GM12878 (cell line): Measurements from ENCODE around the gene GLT1D1. TPM values are rescaled to one million over a fixed set of nuclear protein-coding genes. Genes with fewer than 3 reads are reported as not detected.
A peak's percentile ranks its signal among the peaks of the same experiment; 100 is the strongest.

Experiments
- ATAC-seq: fragments of 200-7000 bp; cut with Tn5 transposase; 3 replicates; pipeline ENCODE4 v1.9.1; 2020; ENCODE audit warnings: mild to moderate bottlenecking, moderate library complexity
- BruUV-seq: library from RNA; stranded (reverse); fragments of 400-500 nt; replicated peaks from 2 replicates; lab custom pipeline; 2021; lab: Mats Ljungman, UMichigan
- CTCF ChIA-PET: fragments of 300-600 bp; sonication (Branson Sonifier 250); formaldehyde crosslinking; extraction: SDS; loops from one replicate; lab custom pipeline; 2021; ENCODE audit warnings: inconsistent platforms; lab: Yijun Ruan, JAX
- POLR2A ChIA-PET: fragments of 350-600 bp; formaldehyde crosslinking; extraction: SDS; loops from one replicate; lab custom pipeline; 2021; ENCODE audit warnings: inconsistent platforms; lab: Charles Lee
- RAD21 ChIA-PET: fragments of 300-600 bp; sonication (Branson Sonifier 250); formaldehyde crosslinking; loops from one replicate; lab custom pipeline; 2023; ENCODE audit warnings: antibody characterized with exemption; ENCODE audit not compliant: unreplicated experiment; lab: Charles Lee
- SMC1A ChIA-PET: fragments of 300-600 bp; sonication (Branson Sonifier 250); formaldehyde crosslinking; loops from one replicate; lab custom pipeline; 2023; ENCODE audit not compliant: unreplicated experiment, uncharacterized antibody; lab: Charles Lee
- DNase-seq: peaks from one replicate; pipeline ENCODE4 v3.0.0-alpha.2; 2011; ENCODE audit warnings: low read depth, low spot score
- FAIRE-seq: peaks from 3 replicates; lab custom pipeline; 2011; peaks lifted over from hg19 to GRCh38; lab: Jason Lieb, UNC
- H2AFZ ChIP-seq: 2 replicates; pipeline ENCODE4 v1.6.0; 2011; ENCODE audit warnings: low read depth, low read length, control low read depth; ENCODE audit not compliant: control insufficient read depth
- H3K27ac ChIP-seq: 2 replicates; pipeline ENCODE4 v1.5.1; 2011; ENCODE audit warnings: control low read depth; ENCODE audit not compliant: control insufficient read depth, insufficient read depth
- H3K27me3 ChIP-seq, 2 experiments: replicated peaks in 1 of 2; 2 replicates each; pipeline versions ENCODE4 v1.6.0 to v1.6.1; 2011; ENCODE audit warnings: low read length in 1 of 2; ENCODE audit not compliant: control insufficient read depth in 2 of 2, insufficient read depth in 2 of 2
- H3K36me3 ChIP-seq, 2 experiments: 2 replicates each; pipeline ENCODE4 v1.5.1; 2011; ENCODE audit warnings: low read length in 1 of 2; ENCODE audit not compliant: control insufficient read depth in 2 of 2, insufficient read depth in 2 of 2
- H3K4me1 ChIP-seq: 2 replicates; pipeline ENCODE4 v1.6.1; 2011; ENCODE audit warnings: mild to moderate bottlenecking, low read length, moderate library complexity, mixed read lengths; ENCODE audit not compliant: control insufficient read depth, insufficient read depth
- H3K4me2 ChIP-seq: 2 replicates; pipeline ENCODE4 v1.6.0; 2011; ENCODE audit warnings: control low read depth; ENCODE audit not compliant: control insufficient read depth, insufficient read depth
- H3K4me3 ChIP-seq: fragments of 200-600 bp; sonication (generic); 2 replicates; pipeline ENCODE4 v1.5.1; 2016
- H3K79me2 ChIP-seq: 2 replicates; pipeline ENCODE4 v1.6.0; 2011; ENCODE audit warnings: low read length; ENCODE audit not compliant: control insufficient read depth, insufficient read depth
- H3K9ac ChIP-seq: 2 replicates; pipeline ENCODE4 v1.8.0; 2011; ENCODE audit warnings: low read length, control low read depth, mixed read lengths; ENCODE audit not compliant: control insufficient read depth, insufficient read depth
- H3K9me3 ChIP-seq: replicated peaks from 3 replicates; pipeline ENCODE4 v1.5.1; 2011; ENCODE audit warnings: mild to moderate bottlenecking, low read length; ENCODE audit not compliant: control insufficient read depth, insufficient read depth
- H4K20me1 ChIP-seq: 2 replicates; pipeline ENCODE4 v1.6.0; 2011; ENCODE audit not compliant: control insufficient read depth, insufficient read depth
- CHD4 ChIP-seq: fragments of 200-600 bp; sonication (generic); IDR thresholded peaks from 2 replicates; pipeline ENCODE4 v1.6.1; 2016; ENCODE audit warnings: mild to moderate bottlenecking
- GATAD2B ChIP-seq: fragments of 450-650 bp; conservative IDR thresholded peaks from 2 replicates; pipeline ENCODE4 v1.6.1; 2017; ENCODE audit warnings: low read depth, mild to moderate bottlenecking, moderate library complexity
- HDAC2 ChIP-seq: fragments of 200-600 bp; sonication (generic); IDR thresholded peaks from 2 replicates; pipeline ENCODE4 v1.6.1; 2017
- HDGF ChIP-seq: fragments of 450-650 bp; IDR thresholded peaks from 2 replicates; pipeline ENCODE4 v1.6.1; 2016; ENCODE audit warnings: antibody characterized with exemption
- JUND ChIP-seq: IDR thresholded peaks from 2 replicates; pipeline ENCODE4 v1.6.1; 2012; ENCODE audit warnings: low read depth, mild to moderate bottlenecking, low read length, improper control_type of control experiment, moderate library complexity
- LARP7 ChIP-seq: fragments of 450-650 bp; IDR thresholded peaks from 2 replicates; pipeline ENCODE4 v1.6.1; 2017; ENCODE audit warnings: mild to moderate bottlenecking
- MEF2A ChIP-seq: IDR thresholded peaks from 2 replicates; pipeline ENCODE4 v1.6.1; 2011; ENCODE audit warnings: low read depth, mild to moderate bottlenecking, low read length, moderate library complexity; ENCODE audit not compliant: insufficient read depth
- MEF2B ChIP-seq: fragments of 450-650 bp; IDR thresholded peaks from 2 replicates; pipeline ENCODE4 v1.6.1; 2018; ENCODE audit warnings: mild to moderate bottlenecking, moderate library complexity; ENCODE audit not compliant: partially characterized antibody, poor library complexity, severe bottlenecking
- SP1 ChIP-seq: IDR thresholded peaks from one replicate; pipeline ENCODE4 v1.6.1; 2011; ENCODE audit warnings: low read depth, low read length
- SUZ12 ChIP-seq: fragments of 200-600 bp; sonication (generic); IDR thresholded peaks from one replicate; pipeline ENCODE4 v1.6.1; 2018; ENCODE audit warnings: antibody characterized with exemption, mild to moderate bottlenecking; ENCODE audit not compliant: unreplicated experiment
- ZBTB11 ChIP-seq: fragments of 450-650 bp; formaldehyde crosslinking; IDR thresholded peaks from 2 replicates; pipeline ENCODE4 v1.5.0; 2022; ENCODE audit warnings: mild to moderate bottlenecking, missing genetic modification characterization
- WGBS: methylation state at CpG from one replicate; pipeline ENCODE4 v1.1.6; 2016; ENCODE audit warnings: low lambda C conversion rate; ENCODE audit not compliant: insufficient replicate concordance, insufficient coverage; ENCODE audit errors: missing lambda C conversion rate; 5-methylcytosine and 5-hydroxymethylcytosine counted together
- in situ Hi-C: fragments of 300-500 bp; cut with MboI; formaldehyde crosslinking; loops from 9 replicates; pipeline ENCODE4 v1.14.3; 2018; ENCODE audit warnings: mixed read lengths
- intact Hi-C: fragments of 100-400 bp; cut with micrococcal nuclease; formaldehyde crosslinking; loops from one replicate; pipeline ENCODE4 v1.14.2; 2022; ENCODE audit not compliant: unreplicated experiment
- polyA plus RNA-seq, 11 experiments: library from polyadenylated mRNA; depleted of rRNA in 4 of 11; unstranded in 6 of 11; stranded (reverse) in 5 of 11; fragments of >200 nt; fragmentation: Nextera tagmentation in 4 of 11; fragmentation: Illumina TruSeq in 1 of 11; extraction: Ambion mirVana in 4 of 11; extraction: Trizol in 1 of 11; gene quantifications; 1 replicate in 1 of 11; 2 replicates in 10 of 11; pipeline versions ENCODE4 v1.2.1 to v1.2.3, GENCODE V29; 2011 to 2016; ENCODE audit warnings: inconsistent platforms in 2 of 11, missing spikeins in 2 of 11, low read depth in 1 of 11
- total RNA-seq, 4 experiments: library from RNA; depleted of rRNA in 3 of 4; stranded (reverse); fragments of >200 nt in 3 of 4; fragmentation: Illumina TruSeq in 1 of 4; extraction: Trizol in 1 of 4; gene quantifications; 2 replicates each; pipeline versions ENCODE4 v1.2.1 to v1.2.3, GENCODE V29; 2013 to 2021
- TF ChIP-seq, protein P1 (sequence below): fragments of 450-650 bp; IDR thresholded peaks from 2 replicates; pipeline ENCODE4 v1.6.1; 2016; ENCODE audit warnings: mild to moderate bottlenecking

GLT1D1 gene
- total and polyA plus RNA-seq, 10 of the 15 experiments (the other 5 are each of a cell fraction or from before 2014, with no cell fraction given), result 0.42 to 62.8 (median 3.0) TPM

GRCh38 chr12:128864516-128865186, 11.4 kb downstream of the GLT1D1 start:
- SMC1A ChIA-PET, result interaction anchor here (0.9 to 1.1 kb wide), 3 partner anchors 8 to 45 kb away, joined by 3 read pairs; no protein-coding TSS in a partner anchor
- TF ChIP-seq MEF2A (no peak), HDGF (0 out of 2 replicates have a peak, but pooled peaks have one; percentile 33)
- TF ChIP-seq, protein P1, sequence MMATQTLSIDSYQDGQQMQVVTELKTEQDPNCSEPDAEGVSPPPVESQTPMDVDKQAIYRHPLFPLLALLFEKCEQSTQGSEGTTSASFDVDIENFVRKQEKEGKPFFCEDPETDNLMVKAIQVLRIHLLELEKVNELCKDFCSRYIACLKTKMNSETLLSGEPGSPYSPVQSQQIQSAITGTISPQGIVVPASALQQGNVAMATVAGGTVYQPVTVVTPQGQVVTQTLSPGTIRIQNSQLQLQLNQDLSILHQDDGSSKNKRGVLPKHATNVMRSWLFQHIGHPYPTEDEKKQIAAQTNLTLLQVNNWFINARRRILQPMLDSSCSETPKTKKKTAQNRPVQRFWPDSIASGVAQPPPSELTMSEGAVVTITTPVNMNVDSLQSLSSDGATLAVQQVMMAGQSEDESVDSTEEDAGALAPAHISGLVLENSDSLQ, result no peak
- H3K9ac ChIP-seq, result no peak overlapping the region
- no peaks in the 10 kb centered on the region; the same call in 2 of the 3 replicates for H3K9me3 ChIP-seq
- no peak overlapping the region for H2AFZ ChIP-seq
- in situ Hi-C loops (no loop called here), intact Hi-C loops (no loop called here)
- DNase-seq, result no peak
- no peaks in the 10 kb centered on the region for H3K4me1 ChIP-seq
- POLR2A ChIA-PET, result interaction anchor here (0.6 kb wide), 1 partner anchor 17 kb away, joined by 3 read pairs; no protein-coding TSS in a partner anchor
- H3K4me3 ChIP-seq, result no peak overlapping the region
- no peaks in the 10 kb centered on the region for H3K27me3 ChIP-seq
- H3K79me2 ChIP-seq, result no peaks in the 10 kb centered on the region
- 0 out of 2 replicates have a peak, but pooled peaks cover 3% of the 10 kb centered on the region for H4K20me1 ChIP-seq
- BruUV-seq, result no TSS peak
- no peak overlapping the region for H3K27ac ChIP-seq
- no peak for FAIRE-seq
- RAD21 ChIA-PET, result interaction anchor here (1.3 kb wide), 1 partner anchor 34 kb away, joined by 4 read pairs; no protein-coding TSS in a partner anchor
- no peak overlapping the region for H3K4me2 ChIP-seq
- ATAC-seq, result peak; percentile 69
- 86% methylated on average over 9 of the region's 9 CpGs for WGBS
- CTCF ChIA-PET, result interaction anchor here (1.0 kb wide), 1 partner anchor 85 kb away, joined by 3 read pairs; no protein-coding TSS in a partner anchor
- H3K36me3 ChIP-seq, result peaks cover 0 to 4% of the 10 kb centered on the region in 2 experiments; a peak in 2 of 4 replicates

GRCh38 chr12:128867466-128867865, 14.2 kb downstream of the GLT1D1 start:
- no peak overlapping the region for H3K4me2 ChIP-seq
- FAIRE-seq, result no peak
- WGBS, result 80% methylated on average over 13 of the region's 13 CpGs
- H3K27ac ChIP-seq, result no peak overlapping the region
- TSS peak; percentile 30 for BruUV-seq
- H3K9me3 ChIP-seq, result no peaks in the 10 kb centered on the region; the same call in 2 of the 3 replicates
- no peak overlapping the region for H3K9ac ChIP-seq
- SMC1A ChIA-PET, result interaction anchor here (1.6 kb wide), 1 partner anchor 10 kb away, joined by 4 read pairs; no protein-coding TSS in a partner anchor
- H3K36me3 ChIP-seq, result peaks cover 0 to 4% of the 10 kb centered on the region in 2 experiments; a peak in 2 of 4 replicates
- H3K79me2 ChIP-seq, result no peaks in the 10 kb centered on the region
- no peak overlapping the region for H2AFZ ChIP-seq
- RAD21 ChIA-PET, result no interaction called here
- in situ Hi-C loops (no loop called here), intact Hi-C loops (no loop called here)
- H3K4me1 ChIP-seq, result no peaks in the 10 kb centered on the region
- H3K4me3 ChIP-seq, result no peak overlapping the region
- CTCF ChIA-PET, result no interaction called here
- POLR2A ChIA-PET, result interaction anchor here (2.0 kb wide), 1 partner anchor 10 kb away, joined by 5 read pairs; no protein-coding TSS in a partner anchor
- no peak for DNase-seq
- ATAC-seq, result no peak
- H3K27me3 ChIP-seq, result no peaks in the 10 kb centered on the region
- 0 out of 2 replicates have a peak, but pooled peaks cover 3% of the 10 kb centered on the region for H4K20me1 ChIP-seq
- TF ChIP-seq ZBTB11, result no peak
- TF ChIP-seq SP1, result no peak
- no peak for TF ChIP-seq CHD4
- no peak for TF ChIP-seq JUND
- TF ChIP-seq LARP7, result no peak
- TF ChIP-seq MEF2B, result no peak
- TF ChIP-seq SUZ12, result no peak
- no peak for TF ChIP-seq GATAD2B
- TF ChIP-seq HDAC2, result no peak
